ENCODE measurements around the gene SLC48A1.

Gene SLC48A1

DNA sequence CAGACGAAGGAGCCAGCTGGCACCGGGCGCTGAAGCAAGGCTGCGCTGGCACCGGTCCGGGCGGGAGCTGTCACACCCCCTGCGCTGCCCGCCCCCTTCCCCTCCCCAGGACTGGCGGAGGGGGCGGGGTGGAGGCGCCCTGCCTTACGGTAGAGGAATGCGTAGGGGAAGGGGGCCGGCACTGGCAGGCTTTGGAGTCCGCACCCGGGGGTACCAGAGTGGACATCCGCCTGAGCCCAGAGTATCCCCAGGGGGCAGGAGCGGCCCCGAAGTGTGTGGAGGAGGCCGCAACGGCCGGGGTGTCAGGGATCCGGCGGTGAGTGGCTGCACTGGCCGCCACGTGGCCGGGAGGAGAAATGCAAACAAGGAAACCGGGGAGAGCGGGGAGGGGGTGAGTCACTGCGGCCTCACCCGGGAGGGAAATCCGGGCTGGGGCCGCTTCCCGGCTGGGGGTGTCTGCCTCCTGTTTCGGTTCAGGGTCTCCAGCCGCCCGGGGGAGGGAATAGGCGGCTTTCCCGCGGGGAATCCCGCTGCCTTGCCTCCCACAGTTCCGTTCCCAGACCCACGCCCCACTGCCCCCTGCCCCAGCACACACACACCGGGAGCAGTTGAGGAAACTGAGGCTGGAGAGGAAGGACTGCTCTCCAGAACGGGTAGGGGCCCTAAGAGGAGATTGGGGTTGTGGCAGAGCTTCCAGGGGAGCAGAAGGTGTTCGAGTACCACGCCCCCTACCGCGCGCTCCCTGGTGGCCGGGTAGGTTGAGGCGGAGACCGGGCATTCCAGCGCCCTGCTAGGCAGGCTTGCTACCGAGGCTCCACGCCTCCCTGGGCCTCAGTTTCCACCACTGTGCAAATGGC, 14.0 kb upstream of the SLC48A1 start, which contains the start of gene RAPGEF3:
Gene RAPGEF3, minus strand, starts transcription at position 47 of the 857 bp plus-strand sequence. CDS start 324 bp downstream, outside the sequence.
- DNase-seq = peak in 1 of 2 experiments; percentile 60

DNA sequence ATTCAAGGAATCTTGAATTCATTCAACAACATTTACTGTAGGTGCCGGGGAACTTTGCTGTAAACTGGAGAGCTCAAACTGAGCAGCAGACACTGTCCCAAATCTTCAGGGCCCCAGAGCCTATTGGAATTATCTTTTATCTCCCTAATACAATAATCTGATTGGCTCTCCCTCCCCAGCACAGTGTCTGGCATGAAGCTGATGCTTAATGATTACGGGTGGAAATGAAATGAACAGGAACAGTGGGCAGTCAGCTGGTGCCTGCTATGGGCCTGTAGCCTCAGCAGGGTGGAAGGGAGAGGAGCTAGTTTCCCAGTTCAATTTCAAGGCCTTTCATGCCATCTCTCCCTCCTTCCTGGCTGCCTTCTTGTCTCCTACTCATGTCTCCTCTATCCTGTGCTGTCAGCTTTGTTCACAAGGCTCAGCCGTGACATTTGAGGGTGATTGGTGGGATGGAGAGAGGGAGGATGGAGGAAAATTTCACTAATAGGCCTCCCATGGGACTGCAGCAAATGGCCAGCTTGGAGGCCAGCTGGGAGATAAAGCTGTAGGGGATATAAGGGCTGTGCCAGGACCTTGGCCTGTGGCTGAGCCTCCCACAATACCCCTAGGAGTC, 10.1 kb upstream of the SLC48A1 start:
- no peak for DNase-seq

DNA sequence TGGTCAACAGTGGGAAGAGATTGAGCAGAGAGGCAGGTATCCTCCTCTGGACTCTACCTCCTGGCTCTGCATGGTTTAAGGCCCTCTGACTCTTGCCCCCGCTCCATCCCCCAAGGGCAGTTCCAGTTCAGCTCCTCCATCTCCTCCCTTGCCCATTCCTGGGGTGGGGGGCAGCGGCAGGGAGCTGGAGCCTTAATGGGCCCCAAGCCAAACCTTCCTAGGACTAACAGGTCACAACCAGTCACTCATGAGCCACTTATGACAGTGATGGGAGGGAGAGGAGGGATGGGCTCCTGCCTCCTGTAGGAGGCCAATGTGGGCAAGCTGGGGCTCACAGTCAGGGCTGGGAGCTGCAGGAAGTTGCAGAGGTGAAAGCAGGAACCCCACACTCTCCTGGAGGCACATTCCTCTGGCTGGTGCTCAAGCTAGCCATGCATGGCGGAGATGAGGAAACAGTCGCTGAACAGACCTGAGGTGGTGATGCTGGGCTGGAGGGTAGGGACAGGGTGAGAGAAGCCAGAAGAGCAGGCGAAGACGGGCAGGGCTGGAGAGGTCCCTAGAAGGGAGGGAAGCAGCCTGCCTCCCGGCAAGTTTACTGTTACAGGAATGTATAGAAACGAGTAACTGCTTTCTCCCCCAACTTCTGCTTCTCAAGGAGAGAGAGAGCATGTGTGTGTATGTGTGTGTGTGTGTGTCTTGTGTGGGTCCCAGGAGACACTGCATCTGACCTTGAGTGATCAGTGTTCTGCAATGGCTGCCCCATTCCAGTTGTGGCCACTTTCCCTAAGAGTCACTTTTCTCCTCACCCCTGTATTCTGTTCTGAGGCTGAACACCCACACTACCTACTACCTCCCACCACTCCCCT, 9.3 kb upstream of the SLC48A1 start:
- no peak for DNase-seq

GRCh38 chr12:47766502-47767215, 6.4 kb upstream of the SLC48A1 start:
- DNase-seq = no peak

DNA sequence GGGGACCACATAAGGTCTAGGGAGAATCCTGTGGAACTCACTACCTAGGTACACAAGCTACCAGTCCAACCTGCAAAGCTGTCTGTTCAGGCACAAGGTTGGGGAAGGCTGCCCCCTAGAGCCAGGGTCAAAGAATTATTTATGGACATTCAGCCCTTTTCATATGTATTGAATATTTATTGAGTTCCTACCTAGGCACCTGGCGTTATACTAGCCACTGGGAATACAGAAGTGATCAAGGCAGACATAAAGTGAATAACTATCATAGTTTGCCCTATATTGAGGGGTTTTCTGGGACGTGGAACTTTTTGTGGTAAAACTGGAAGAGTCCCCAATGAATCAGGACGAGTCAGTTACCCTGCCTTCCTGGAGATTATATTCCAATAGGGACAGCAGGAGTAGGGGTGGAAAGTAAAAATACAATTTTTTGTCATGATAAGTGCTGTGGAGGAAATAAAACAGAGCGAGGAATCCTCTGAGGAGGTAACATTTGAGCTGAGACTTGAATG, 5.8 kb upstream of the SLC48A1 start:
- DNase-seq = no peak

GRCh38 chr12:47768323-47768811, 4.7 kb upstream of the SLC48A1 start:
- no peak for DNase-seq

GRCh38 chr12:47769234-47770085, 3.6 kb upstream of the SLC48A1 start:
- DNase-seq = no peak

DNA sequence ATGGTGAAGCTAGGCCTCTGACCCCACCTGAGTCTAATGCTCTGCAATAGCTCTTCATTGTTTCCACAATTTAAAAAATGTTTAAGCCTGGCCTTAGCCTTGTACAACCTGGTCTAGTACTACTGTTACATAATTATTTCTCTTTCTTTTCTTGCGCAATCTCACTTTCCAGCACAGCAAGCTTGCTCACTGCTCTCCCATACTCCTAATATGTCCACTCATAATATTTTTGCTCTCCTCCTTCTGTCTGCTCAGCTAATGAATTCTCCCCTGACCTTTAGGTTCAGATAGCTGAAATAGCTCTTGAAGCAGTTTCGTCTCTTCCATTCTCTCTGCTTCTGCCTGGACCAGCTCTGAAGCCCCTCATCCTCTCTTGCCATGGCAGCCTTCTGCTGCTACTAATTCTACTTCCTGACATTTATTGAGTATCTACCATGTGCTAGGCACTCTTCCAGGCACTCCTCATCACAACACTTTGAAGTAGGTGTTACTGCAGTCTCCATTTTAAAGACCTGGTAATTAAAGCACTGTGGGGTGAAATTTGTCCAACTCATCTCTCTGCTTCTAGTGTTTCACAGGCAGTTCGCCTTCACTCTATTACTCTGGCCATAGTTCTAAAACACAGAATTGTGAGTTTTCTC, 2.8 kb upstream of the SLC48A1 start:
- no peak for DNase-seq

DNA sequence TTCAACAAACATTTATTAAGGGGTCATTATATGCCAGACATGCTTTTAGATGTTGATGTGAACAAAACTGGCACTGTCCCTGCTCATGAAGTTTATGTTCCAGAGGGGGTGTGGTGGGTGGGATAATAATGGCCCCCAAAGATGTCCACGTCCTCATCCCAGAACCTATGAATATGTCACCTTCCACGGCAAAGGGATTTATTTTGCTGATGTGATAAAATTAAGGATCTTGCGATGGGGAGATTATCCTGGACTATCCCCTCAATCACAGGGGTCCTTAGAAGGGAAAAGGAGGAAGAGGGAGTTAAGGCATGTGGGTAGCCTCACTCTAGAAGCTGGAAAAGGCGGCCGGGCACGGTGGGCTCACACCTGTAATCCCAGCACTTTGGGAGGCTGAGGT, 1.7 kb upstream of the SLC48A1 start:
- DNase-seq = no peak

- DNase-seq = no peak
Observed at GRCh38 chr12:47772094-47772660, 861 bp upstream of the SLC48A1 start.

GRCh38 chr12:47772738-47773061, 338 bp upstream of the SLC48A1 start:
- no peak for DNase-seq

GRCh38 chr12:47773858-47774580, 981 bp downstream of the SLC48A1 start:
- no peak for DNase-seq

DNA sequence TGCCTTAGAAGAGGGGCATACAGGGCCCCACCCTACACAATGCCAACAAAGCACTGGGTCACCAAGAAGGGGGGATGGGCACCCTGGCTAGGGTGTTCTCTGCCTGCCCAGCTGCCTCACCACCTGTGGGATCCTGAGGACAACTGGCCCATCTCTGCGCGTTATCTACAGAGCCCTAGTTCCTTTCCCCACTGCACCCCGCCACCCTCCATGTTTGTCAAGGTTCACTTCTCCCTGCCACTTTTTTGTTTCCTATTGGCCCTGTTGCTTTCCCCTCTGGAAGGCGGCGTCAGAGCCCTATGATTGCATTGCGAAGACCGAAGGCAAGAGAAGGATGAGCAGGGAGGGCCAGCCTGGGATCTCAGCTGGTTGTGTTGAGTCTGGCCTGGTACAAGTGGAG, 1.6 kb downstream of the SLC48A1 start:
- DNase-seq = no peak

GRCh38 chr12:47775100-47775911, 2.3 kb downstream of the SLC48A1 start:
- no peak for DNase-seq

DNA sequence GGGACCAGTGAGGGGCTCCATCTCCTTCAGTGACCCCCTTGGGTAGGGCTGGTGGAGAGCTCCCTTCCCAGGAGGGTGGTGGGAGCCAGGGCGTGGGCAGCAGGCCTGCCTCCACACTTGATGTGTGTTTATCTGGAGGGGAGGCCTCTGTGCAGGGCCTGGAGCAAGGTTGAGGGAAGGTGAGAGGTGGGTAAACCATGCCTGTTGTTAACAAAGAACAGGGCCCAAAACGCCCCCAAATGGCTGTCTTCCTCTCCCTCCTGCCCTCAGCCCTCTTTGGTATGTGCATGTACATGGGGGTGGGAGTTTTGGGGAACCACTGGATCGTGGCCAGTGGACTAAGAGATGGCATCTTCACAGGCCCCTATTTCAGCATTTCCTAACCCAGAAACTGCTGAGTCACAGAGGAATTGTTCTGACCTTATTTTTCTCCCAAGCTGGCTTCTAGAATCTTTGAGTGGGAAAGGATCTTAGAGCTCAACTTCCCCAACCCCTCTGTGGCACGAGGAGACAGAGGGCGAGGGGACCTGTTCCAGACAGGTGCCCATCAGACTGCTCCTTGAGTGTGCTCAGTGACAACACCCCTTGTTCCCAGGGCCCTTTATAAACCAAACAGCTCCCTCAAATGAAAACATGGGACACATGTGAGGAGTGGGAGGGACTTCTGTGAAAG, 3.6 kb downstream of the SLC48A1 start:
- DNase-seq = no peak

DNA sequence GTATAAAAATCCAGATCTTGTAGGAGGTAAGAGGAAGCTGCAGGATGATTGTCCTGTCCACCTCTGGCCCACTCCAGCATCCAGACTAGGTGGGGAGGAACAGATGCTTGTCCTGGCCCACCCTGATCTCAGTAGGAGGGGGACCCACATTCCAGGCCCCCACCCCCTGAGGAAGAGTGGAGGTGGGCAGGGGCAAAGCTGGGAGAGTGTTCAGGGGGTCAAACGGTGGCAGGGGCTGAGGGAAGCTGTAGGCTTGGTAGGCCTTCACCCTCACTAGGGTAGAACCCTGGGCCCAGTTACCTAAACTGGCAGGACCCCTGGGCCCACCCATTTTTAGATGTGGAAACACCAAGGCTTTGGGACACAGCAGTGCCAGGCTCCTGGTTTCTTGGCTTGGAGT, 4.1 kb downstream of the SLC48A1 start:
- DNase-seq = no peak

- DNase-seq = no peak
Observed at GRCh38 chr12:47777741-47778558, 4.9 kb downstream of the SLC48A1 start.
